ENCODE results near the gene CPSF7.

Gene CPSF7

DNA sequence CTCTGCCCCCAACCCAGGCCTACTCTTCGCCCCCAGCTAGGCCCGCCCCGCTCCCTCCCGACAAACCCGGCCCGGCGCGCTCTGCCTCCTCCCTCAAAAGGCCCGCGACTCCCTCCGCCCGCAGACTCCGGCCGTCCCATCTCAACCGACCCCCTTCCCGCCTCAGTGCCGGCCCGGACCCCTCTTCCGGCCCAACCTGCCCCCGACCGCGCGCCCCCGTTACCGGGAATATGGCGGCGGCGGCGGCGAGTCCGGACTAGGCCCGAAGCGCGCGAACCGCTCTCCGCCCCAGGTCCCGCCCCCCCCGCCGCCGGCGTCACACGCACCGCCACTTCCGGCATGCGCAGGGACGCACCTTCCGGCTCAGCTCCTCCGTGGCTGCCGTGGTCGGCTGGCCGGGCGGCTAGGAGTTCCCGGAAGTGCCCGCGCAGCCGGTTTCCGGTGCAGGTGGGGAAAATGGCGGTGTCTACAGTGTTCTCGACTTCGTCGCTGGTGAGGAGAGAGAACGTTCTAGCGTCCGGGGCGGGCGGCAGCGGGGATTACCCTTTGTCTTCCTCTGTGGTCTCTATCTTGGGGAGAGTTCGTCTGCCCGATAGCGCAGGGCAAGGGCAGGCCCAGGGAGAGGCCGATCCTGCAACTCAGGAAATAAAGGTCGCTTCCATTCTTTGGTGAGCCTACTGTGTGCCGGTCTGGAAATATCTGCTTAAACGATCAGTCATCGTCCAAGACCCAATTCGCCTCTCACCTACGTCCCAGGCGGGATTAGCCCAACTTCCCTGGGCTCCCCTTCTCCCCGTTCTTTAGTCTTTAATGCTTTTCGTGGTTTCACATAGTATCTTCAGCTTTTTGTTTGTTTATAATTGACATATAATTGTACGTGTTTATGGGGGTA is at the start of gene CPSF7, which contains the start of gene SDHAF2 (continued):
- TF ChIP-seq, protein P1, sequence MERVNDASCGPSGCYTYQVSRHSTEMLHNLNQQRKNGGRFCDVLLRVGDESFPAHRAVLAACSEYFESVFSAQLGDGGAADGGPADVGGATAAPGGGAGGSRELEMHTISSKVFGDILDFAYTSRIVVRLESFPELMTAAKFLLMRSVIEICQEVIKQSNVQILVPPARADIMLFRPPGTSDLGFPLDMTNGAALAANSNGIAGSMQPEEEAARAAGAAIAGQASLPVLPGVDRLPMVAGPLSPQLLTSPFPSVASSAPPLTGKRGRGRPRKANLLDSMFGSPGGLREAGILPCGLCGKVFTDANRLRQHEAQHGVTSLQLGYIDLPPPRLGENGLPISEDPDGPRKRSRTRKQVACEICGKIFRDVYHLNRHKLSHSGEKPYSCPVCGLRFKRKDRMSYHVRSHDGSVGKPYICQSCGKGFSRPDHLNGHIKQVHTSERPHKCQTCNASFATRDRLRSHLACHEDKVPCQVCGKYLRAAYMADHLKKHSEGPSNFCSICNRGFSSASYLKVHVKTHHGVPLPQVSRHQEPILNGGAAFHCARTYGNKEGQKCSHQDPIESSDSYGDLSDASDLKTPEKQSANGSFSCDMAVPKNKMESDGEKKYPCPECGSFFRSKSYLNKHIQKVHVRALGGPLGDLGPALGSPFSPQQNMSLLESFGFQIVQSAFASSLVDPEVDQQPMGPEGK (tag by site-specific recombination; IDR thresholded peaks at IDR 0.05) = peak; percentile 94
- TF ChIP-seq ZNF335 (tag by site-specific recombination; conservative IDR thresholded peaks at IDR 0.05) = peak; percentile 95
- peak; percentile 53; the same call in 1 of the 2 replicates for TF ChIP-seq ZNF843 (tag by site-specific recombination; IDR thresholded peaks at IDR 0.05)
- TF ChIP-seq GLIS2 (tag by site-specific recombination; IDR thresholded peaks at IDR 0.05) = peak; percentile 87
- TF ChIP-seq ZNF274 (IDR thresholded peaks at IDR 0.05; ENCODE audit: low read length) = no peak
- no peak for TF ChIP-seq ZNF274 (tag by site-specific recombination; IDR thresholded peaks at IDR 0.05; ENCODE audit: borderline replicate concordance)
- TF ChIP-seq IKZF3 (tag by site-specific recombination; IDR thresholded peaks at IDR 0.05) = no peak
- 0 out of 2 replicates have a peak, but pooled peaks have one; percentile 32 for TF ChIP-seq ZBTB7A (tag by site-specific recombination; IDR thresholded peaks at IDR 0.05; ENCODE audit: low read depth)
- TF ChIP-seq ZNF548 (tag by site-specific recombination; IDR thresholded peaks at IDR 0.05) = no peak
- TF ChIP-seq ZNF10 (tag by site-specific recombination; IDR thresholded peaks at IDR 0.05) = no peak
- TF ChIP-seq BCL11A (tag by site-specific recombination; IDR thresholded peaks at IDR 0.05; ENCODE audit: low read depth) = no peak
- TF ChIP-seq ZEB2 (tag by site-specific recombination; IDR thresholded peaks at IDR 0.05) = peak; percentile 95
- TF ChIP-seq ZNF510 (tag by site-specific recombination; IDR thresholded peaks at IDR 0.05; ENCODE audit: insufficient replicate concordance) = no peak
- no peak for TF ChIP-seq ZNF624 (tag by site-specific recombination; IDR thresholded peaks at IDR 0.05)
- TF ChIP-seq ZNF311 (tag by site-specific recombination; IDR thresholded peaks at IDR 0.05; ENCODE audit: borderline replicate concordance) = no peak
- TF ChIP-seq ZNF140 (tag by site-specific recombination; IDR thresholded peaks at IDR 0.05) = no peak
- TF ChIP-seq ZNF585B (tag by site-specific recombination; IDR thresholded peaks at IDR 0.05) = no peak
- TF ChIP-seq YY1 (tag by site-specific recombination; IDR thresholded peaks at IDR 0.05) = peak; percentile 81
- no peak for TF ChIP-seq ZFP3 (tag by site-specific recombination; IDR thresholded peaks at IDR 0.05; ENCODE audit: low read depth)
- TF ChIP-seq ZNF114 (tag by site-specific recombination; IDR thresholded peaks at IDR 0.05) = no peak
- no peak for TF ChIP-seq ZNF707 (tag by site-specific recombination; IDR thresholded peaks at IDR 0.05)
- peak; percentile 59 for TF ChIP-seq EGR2 (tag by site-specific recombination; IDR thresholded peaks at IDR 0.05; ENCODE audit: low read depth)
- TF ChIP-seq ZBTB21 (tag by site-specific recombination; IDR thresholded peaks at IDR 0.05) = no peak
- TF ChIP-seq ZNF169 (tag by site-specific recombination; IDR thresholded peaks at IDR 0.05) = no peak
- no peak for TF ChIP-seq ZNF175 (tag by site-specific recombination; IDR thresholded peaks at IDR 0.05)
- TF ChIP-seq, protein P2, sequence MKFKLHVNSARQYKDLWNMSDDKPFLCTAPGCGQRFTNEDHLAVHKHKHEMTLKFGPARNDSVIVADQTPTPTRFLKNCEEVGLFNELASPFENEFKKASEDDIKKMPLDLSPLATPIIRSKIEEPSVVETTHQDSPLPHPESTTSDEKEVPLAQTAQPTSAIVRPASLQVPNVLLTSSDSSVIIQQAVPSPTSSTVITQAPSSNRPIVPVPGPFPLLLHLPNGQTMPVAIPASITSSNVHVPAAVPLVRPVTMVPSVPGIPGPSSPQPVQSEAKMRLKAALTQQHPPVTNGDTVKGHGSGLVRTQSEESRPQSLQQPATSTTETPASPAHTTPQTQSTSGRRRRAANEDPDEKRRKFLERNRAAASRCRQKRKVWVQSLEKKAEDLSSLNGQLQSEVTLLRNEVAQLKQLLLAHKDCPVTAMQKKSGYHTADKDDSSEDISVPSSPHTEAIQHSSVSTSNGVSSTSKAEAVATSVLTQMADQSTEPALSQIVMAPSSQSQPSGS (tag by site-specific recombination; IDR thresholded peaks at IDR 0.05; ENCODE audit: low read depth) = no peak
- no peak for TF ChIP-seq ZNF596 (tag by site-specific recombination; IDR thresholded peaks at IDR 0.05)
- no peak for TF ChIP-seq OSR2 (tag by site-specific recombination; IDR thresholded peaks at IDR 0.05)
- 0 out of 2 replicates have a peak, but pooled peaks have one; percentile 14 for TF ChIP-seq ZBTB8A (tag by site-specific recombination; IDR thresholded peaks at IDR 0.05)
- TF ChIP-seq ZNF19 (tag by site-specific recombination; IDR thresholded peaks at IDR 0.05; ENCODE audit: low read depth) = no peak
- TF ChIP-seq, protein P3, sequence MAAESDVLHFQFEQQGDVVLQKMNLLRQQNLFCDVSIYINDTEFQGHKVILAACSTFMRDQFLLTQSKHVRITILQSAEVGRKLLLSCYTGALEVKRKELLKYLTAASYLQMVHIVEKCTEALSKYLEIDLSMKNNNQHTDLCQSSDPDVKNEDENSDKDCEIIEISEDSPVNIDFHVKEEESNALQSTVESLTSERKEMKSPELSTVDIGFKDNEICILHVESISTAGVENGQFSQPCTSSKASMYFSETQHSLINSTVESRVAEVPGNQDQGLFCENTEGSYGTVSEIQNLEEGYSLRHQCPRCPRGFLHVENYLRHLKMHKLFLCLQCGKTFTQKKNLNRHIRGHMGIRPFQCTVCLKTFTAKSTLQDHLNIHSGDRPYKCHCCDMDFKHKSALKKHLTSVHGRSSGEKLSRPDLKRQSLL (tag by site-specific recombination; IDR thresholded peaks at IDR 0.05) = no peak; the same call in 1 of the 2 replicates
- peak; percentile 71; the same call in 1 of the 2 replicates for TF ChIP-seq SP7 (tag by site-specific recombination; IDR thresholded peaks at IDR 0.05)
- TF ChIP-seq ZNF2 (tag by site-specific recombination; IDR thresholded peaks at IDR 0.05) = peak; percentile 75
- TF ChIP-seq HOXC10 (CRISPR knock-in tag; IDR thresholded peaks at IDR 0.05) = no peak
- TF ChIP-seq KLF10 (tag by site-specific recombination; IDR thresholded peaks at IDR 0.05) = no peak

Measured in HEK293 (cell line).